ENCODE data around the gene LENG8. TPM values are rescaled to one million over a fixed set of nuclear protein-coding genes. Genes with fewer than 3 reads are reported as not detected.

The LENG8 gene
- total RNA-seq, 2 experiments from 2014 or later, result 63.2 to 137 TPM

DNA sequence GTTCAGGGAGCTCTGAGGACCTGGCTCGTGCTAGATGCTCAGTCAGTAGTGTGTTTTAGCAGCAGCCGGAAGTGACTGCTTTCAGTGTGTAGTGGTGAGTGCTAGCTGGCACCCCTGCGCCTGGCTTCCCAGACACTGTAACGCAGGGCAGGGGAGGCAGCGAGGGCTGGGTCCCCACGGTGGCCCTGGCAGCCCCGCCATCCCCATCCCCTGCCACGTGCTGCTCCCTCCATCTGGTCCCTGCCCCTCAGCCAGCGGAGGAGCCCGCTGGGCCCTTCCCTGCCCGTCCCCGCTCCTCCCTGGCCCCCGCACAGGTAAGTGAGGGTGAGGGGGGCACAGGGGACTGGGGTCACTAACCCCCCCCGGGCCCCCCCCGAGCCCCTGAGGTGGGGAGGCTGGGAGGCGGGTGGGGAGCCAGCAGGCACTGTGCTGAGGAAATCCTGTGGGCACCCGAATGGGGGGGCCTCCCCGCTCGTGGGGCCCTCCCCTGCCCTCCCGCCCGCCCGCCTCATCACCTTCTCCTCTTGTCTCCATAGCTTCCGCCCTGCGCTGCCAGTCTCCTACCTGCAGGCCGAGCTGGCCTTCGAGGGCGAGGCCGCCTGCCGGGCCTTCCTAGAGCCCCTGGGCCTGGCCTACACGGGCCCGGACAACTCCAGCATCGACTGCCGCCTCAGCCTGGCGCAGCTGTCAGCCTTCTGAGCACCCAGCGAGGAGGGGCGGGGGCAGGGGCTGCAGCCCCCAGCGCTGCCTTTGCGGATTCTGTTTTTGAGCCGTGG lies 11.4 kb downstream of the LENG8 start:
- intact Hi-C loops (cut with micrococcal nuclease; ENCODE audit: unreplicated experiment), result no loop called here
- H3K4me1 ChIP-seq (ENCODE audit: insufficient read depth, low read length, poor library complexity, severe bottlenecking), result peaks cover 20% of the 10 kb centered on the region
- no peak overlapping the region for H3K27ac ChIP-seq (ENCODE audit: low read depth, low read length, poor library complexity, severe bottlenecking)
- CTCF ChIA-PET (ENCODE audit: unreplicated experiment), result no interaction called here
- H3K79me2 ChIP-seq (ENCODE audit: insufficient read depth, low read depth, low read length), result no peaks in the 10 kb centered on the region
- POLR2A ChIA-PET, result no interaction called here
- H3K9me3 ChIP-seq (ENCODE audit: low read length), result no peaks in the 10 kb centered on the region
- H3K36me3 ChIP-seq (ENCODE audit: insufficient read depth, low read length), result peaks cover 71% of the 10 kb centered on the region
- no peak overlapping the region for H3K4me3 ChIP-seq (ENCODE audit: low read depth, low read length, poor library complexity, severe bottlenecking)
- DNase-seq (ENCODE audit: low spot score), result no peak
- H4K20me1 ChIP-seq (ENCODE audit: insufficient read depth, low read length), result no peaks in the 10 kb centered on the region; the same call in 1 of the 2 replicates
- H2AFZ ChIP-seq (ENCODE audit: low read length), result no peak overlapping the region
- H3K9me2 ChIP-seq (ENCODE audit: insufficient read depth, low read length), result no peaks in the 10 kb centered on the region
- BruUV-seq (replicated peaks), result no TSS peak
- TF ChIP-seq EZH2phosphoT487 (IDR thresholded peaks at IDR 0.05; ENCODE audit: borderline replicate concordance, low read depth, low read length), result no peak
- TF ChIP-seq, protein P1, sequence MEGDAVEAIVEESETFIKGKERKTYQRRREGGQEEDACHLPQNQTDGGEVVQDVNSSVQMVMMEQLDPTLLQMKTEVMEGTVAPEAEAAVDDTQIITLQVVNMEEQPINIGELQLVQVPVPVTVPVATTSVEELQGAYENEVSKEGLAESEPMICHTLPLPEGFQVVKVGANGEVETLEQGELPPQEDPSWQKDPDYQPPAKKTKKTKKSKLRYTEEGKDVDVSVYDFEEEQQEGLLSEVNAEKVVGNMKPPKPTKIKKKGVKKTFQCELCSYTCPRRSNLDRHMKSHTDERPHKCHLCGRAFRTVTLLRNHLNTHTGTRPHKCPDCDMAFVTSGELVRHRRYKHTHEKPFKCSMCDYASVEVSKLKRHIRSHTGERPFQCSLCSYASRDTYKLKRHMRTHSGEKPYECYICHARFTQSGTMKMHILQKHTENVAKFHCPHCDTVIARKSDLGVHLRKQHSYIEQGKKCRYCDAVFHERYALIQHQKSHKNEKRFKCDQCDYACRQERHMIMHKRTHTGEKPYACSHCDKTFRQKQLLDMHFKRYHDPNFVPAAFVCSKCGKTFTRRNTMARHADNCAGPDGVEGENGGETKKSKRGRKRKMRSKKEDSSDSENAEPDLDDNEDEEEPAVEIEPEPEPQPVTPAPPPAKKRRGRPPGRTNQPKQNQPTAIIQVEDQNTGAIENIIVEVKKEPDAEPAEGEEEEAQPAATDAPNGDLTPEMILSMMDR (conservative IDR thresholded peaks at IDR 0.05; ENCODE audit: low read length), result no peak
- no peak overlapping the region for H3K4me2 ChIP-seq (ENCODE audit: low read length)

DNA sequence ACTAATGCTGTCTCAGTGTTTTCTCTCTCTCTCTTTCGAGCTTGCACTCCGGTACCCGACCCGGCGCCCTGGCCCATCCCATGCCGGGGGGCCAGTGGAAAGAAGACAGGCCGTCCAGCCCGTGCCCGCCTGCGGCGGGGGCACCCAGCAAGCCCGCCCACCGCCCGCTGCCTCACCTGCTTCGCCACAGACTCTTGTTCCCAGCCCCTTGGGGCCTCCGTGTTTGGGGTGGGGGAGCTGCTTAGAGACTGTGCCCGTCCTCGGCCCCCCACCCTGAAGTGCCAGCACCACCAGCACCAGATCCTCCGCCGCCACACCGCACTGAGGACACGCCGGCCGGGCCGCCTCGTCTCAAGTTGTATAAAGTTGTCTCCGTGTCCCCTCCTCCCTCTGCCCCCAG lies 12.2 kb downstream of the LENG8 start:
- Histone ChIP-seq H4K20me1 (ENCODE audit: insufficient read depth, low read length) (no peaks in the 10 kb centered on the region; the same call in 1 of the 2 replicates), H3K4me1 (ENCODE audit: insufficient read depth, low read length, poor library complexity, severe bottlenecking) (peaks cover 20% of the 10 kb centered on the region), H3K9me3 (ENCODE audit: low read length) (no peaks in the 10 kb centered on the region), H3K4me2 (ENCODE audit: low read length) (no peak overlapping the region), H3K27ac (ENCODE audit: low read depth, low read length, poor library complexity, severe bottlenecking) (no peak overlapping the region), H3K4me3 (ENCODE audit: low read depth, low read length, poor library complexity, severe bottlenecking) (no peak overlapping the region), H3K79me2 (ENCODE audit: insufficient read depth, low read depth, low read length) (no peaks in the 10 kb centered on the region), H3K36me3 (ENCODE audit: insufficient read depth, low read length) (peaks cover 63% of the 10 kb centered on the region), H3K9me2 (ENCODE audit: insufficient read depth, low read length) (no peaks in the 10 kb centered on the region), H2AFZ (ENCODE audit: low read length) (no peak overlapping the region)
- POLR2A ChIA-PET, result no interaction called here
- intact Hi-C loops (cut with micrococcal nuclease; ENCODE audit: unreplicated experiment), result no loop called here
- TSS peak; percentile 76 for BruUV-seq (replicated peaks)
- DNase-seq (ENCODE audit: low spot score), result no peak
- CTCF ChIA-PET (ENCODE audit: unreplicated experiment), result no interaction called here
- TF ChIP-seq, protein P1 (conservative IDR thresholded peaks at IDR 0.05; ENCODE audit: low read length), result no peak
- no peak for TF ChIP-seq EZH2phosphoT487 (IDR thresholded peaks at IDR 0.05; ENCODE audit: borderline replicate concordance, low read depth, low read length)

- Histone ChIP-seq H3K4me2 (ENCODE audit: low read length) (peak overlapping the region; percentile 88; the same call in 1 of the 2 replicates), H3K36me3 (ENCODE audit: insufficient read depth, low read length) (peaks cover 59% of the 10 kb centered on the region), H3K4me1 (ENCODE audit: insufficient read depth, low read length, poor library complexity, severe bottlenecking) (peaks cover 20% of the 10 kb centered on the region), H3K4me3 (ENCODE audit: low read depth, low read length, poor library complexity, severe bottlenecking) (no peak overlapping the region), H3K9me3 (ENCODE audit: low read length) (no peaks in the 10 kb centered on the region), H3K27ac (ENCODE audit: low read depth, low read length, poor library complexity, severe bottlenecking) (no peak overlapping the region), H3K9me2 (ENCODE audit: insufficient read depth, low read length) (no peaks in the 10 kb centered on the region), H4K20me1 (ENCODE audit: insufficient read depth, low read length) (no peaks in the 10 kb centered on the region; the same call in 1 of the 2 replicates), H3K79me2 (ENCODE audit: insufficient read depth, low read depth, low read length) (no peaks in the 10 kb centered on the region), H2AFZ (ENCODE audit: low read length) (no peak overlapping the region)
- POLR2A ChIA-PET, result no interaction called here
- no peak for DNase-seq (ENCODE audit: low spot score)
- intact Hi-C loops (cut with micrococcal nuclease; ENCODE audit: unreplicated experiment), result no loop called here
- no peak for TF ChIP-seq EZH2phosphoT487 (IDR thresholded peaks at IDR 0.05; ENCODE audit: borderline replicate concordance, low read depth, low read length)
- TF ChIP-seq, protein P1 (conservative IDR thresholded peaks at IDR 0.05; ENCODE audit: low read length), result no peak
- CTCF ChIA-PET (ENCODE audit: unreplicated experiment), result no interaction called here
- no TSS peak for BruUV-seq (replicated peaks)
These were observed 12.6 kb downstream of the LENG8 start for GRCh38 chr19:54461613-54462012.

Data from OCI-LY7 (cell line).